Progenitor cell of endocrine pancreas (in vitro differentiated cells): ENCODE results near the gene PRKACB. TPM values are rescaled to one million over a fixed set of nuclear protein-coding genes. Genes with fewer than 3 reads are reported as not detected.

Experiments used
- DNase-seq: peaks from one replicate; pipeline ENCODE4 v3.0.0; 2021; ENCODE audit warnings: low spot score; ENCODE audit not compliant: unreplicated experiment
- H3K27ac Mint-ChIP-seq: 2 replicates; pipeline ENCODE4 v1.8.0; 2021; ENCODE audit warnings: mild to moderate bottlenecking, moderate library complexity, mixed read lengths
- H3K27me3 Mint-ChIP-seq: 2 replicates; pipeline ENCODE4 v1.8.0; 2021; ENCODE audit warnings: mixed read lengths
- H3K36me3 Mint-ChIP-seq: 2 replicates; pipeline ENCODE4 v1.8.0; 2022; ENCODE audit warnings: mixed read lengths; ENCODE audit not compliant: insufficient read depth
- H3K4me1 Mint-ChIP-seq: 2 replicates; pipeline ENCODE4 v1.8.0; 2021; ENCODE audit warnings: low read depth, mixed read lengths
- H3K4me3 Mint-ChIP-seq: 2 replicates; pipeline ENCODE4 v1.8.0; 2021; ENCODE audit warnings: low read depth, mild to moderate bottlenecking, moderate library complexity, mixed read lengths
- H3K9me3 Mint-ChIP-seq: 2 replicates; pipeline ENCODE4 v1.8.0; 2021; ENCODE audit warnings: low read depth, mixed read lengths
- total RNA-seq: library from RNA; stranded (reverse); gene quantifications from 2 replicates; pipeline ENCODE4 v1.2.1, GENCODE V29; 2021
- TF ChIP-seq, protein P1 (sequence below): fragments of 200-600 bp; sonication (generic); IDR thresholded peaks from one replicate; pipeline ENCODE4 v1.5.0; 2021; ENCODE audit warnings: antibody characterized with exemption, mild to moderate bottlenecking; ENCODE audit not compliant: unreplicated experiment

PRKACB gene
- total RNA-seq, 1 donor from 2014 or later = 101 TPM

DNA sequence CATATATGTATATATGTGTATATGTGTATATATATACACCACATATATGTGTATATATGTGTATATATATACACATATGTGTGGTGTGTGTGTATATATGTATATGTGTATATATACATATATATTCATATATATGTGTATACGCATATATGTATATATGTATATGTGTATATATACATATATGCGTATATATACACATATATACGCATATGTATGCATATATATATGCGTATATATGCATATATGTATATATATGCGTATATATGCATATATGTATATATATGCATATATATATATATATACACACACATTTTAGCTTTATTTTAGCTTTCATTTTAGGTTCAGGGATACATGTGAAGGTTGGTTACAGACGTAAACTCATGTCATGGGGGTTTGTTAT is 54.8 kb downstream of the PRKACB start:
- no peak for DNase-seq
- H3K9me3 Mint-ChIP-seq = peaks cover 17% of the 10 kb centered on the region
- H3K4me3 Mint-ChIP-seq = no peak overlapping the region
- H3K36me3 Mint-ChIP-seq = peaks cover 57% of the 10 kb centered on the region
- H3K27ac Mint-ChIP-seq = no peak overlapping the region
- peaks cover 8% of the 10 kb centered on the region for H3K4me1 Mint-ChIP-seq
- TF ChIP-seq, protein P1, sequence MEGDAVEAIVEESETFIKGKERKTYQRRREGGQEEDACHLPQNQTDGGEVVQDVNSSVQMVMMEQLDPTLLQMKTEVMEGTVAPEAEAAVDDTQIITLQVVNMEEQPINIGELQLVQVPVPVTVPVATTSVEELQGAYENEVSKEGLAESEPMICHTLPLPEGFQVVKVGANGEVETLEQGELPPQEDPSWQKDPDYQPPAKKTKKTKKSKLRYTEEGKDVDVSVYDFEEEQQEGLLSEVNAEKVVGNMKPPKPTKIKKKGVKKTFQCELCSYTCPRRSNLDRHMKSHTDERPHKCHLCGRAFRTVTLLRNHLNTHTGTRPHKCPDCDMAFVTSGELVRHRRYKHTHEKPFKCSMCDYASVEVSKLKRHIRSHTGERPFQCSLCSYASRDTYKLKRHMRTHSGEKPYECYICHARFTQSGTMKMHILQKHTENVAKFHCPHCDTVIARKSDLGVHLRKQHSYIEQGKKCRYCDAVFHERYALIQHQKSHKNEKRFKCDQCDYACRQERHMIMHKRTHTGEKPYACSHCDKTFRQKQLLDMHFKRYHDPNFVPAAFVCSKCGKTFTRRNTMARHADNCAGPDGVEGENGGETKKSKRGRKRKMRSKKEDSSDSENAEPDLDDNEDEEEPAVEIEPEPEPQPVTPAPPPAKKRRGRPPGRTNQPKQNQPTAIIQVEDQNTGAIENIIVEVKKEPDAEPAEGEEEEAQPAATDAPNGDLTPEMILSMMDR = no peak
- H3K27me3 Mint-ChIP-seq = no peaks in the 10 kb centered on the region

DNA sequence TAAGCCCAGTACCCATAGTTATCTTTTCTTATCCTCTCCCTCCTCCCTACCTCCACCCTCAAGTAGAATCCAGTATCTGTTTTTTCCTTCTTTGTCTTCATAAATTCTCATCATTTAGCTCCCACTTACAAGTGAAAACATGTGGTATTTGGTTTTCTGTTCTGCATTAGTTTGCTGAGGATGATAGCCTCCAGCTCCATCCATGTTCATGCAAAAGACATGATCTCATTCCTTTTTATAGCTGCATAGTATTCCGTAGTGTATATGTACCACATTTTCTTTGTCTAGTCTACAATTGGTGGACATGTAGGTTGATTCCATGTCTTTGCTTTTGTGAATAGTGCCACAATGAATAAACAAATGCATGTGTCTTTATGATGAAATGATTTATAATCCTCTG is 55.2 kb downstream of the PRKACB start:
- H3K4me1 Mint-ChIP-seq = peaks cover 12% of the 10 kb centered on the region
- peaks cover 14% of the 10 kb centered on the region for H3K9me3 Mint-ChIP-seq
- no peaks in the 10 kb centered on the region for H3K27me3 Mint-ChIP-seq
- H3K36me3 Mint-ChIP-seq = peaks cover 54% of the 10 kb centered on the region
- DNase-seq = no peak
- H3K27ac Mint-ChIP-seq = no peak overlapping the region
- no peak overlapping the region for H3K4me3 Mint-ChIP-seq
- TF ChIP-seq, protein P1 = no peak

DNA sequence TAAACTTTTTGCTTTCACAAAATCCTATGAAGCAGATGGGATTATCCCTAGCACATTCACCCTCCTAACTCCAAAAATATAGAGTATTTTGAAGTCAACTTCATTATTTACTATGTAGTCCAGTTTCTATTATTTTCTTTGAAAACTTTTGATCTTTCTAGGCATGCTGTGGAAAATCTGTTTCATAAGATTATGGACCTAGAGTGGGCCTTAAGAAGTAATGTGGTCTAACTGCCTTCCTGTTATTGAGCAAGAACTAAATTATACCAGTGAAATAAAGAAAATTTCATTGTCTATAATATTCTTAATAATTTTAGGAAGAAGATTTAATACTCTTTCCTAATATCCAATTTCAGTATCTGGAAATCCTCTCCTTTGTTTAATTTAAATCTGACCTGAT is 58.1 kb downstream of the PRKACB start:
- Mint-ChIP-seq H3K27ac (no peak overlapping the region), H3K4me1 (peaks cover 27% of the 10 kb centered on the region), H3K27me3 (no peaks in the 10 kb centered on the region), H3K36me3 (peaks cover 45% of the 10 kb centered on the region), H3K9me3 (peaks cover 14% of the 10 kb centered on the region), H3K4me3 (no peak overlapping the region)
- no peak for DNase-seq
- TF ChIP-seq, protein P1 = no peak

DNA sequence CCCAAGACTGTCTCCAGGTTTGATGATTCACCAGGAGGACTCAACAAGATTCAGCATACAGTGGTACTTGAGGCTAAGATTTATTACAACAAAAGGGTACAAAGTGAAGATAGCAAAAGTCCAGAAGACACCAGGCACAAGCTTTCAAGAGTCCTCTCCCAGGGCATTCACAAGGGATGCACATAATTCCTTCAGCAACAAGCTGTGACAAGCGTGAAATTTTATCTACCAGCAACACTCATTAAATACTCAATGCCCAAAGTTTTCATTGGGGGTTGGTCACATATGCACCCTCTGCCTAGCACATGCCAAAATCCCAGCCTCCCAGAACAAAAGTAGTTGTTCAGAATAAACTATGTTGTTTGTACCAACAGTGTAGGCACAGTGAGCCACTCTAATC is 62.3 kb downstream of the PRKACB start:
- peak overlapping the region; percentile 27 for H3K27ac Mint-ChIP-seq
- peaks cover 31% of the 10 kb centered on the region for H3K36me3 Mint-ChIP-seq
- TF ChIP-seq, protein P1 = no peak
- H3K9me3 Mint-ChIP-seq = peaks cover 5% of the 10 kb centered on the region
- no peaks in the 10 kb centered on the region for H3K27me3 Mint-ChIP-seq
- H3K4me1 Mint-ChIP-seq = peaks cover 29% of the 10 kb centered on the region
- no peak overlapping the region for H3K4me3 Mint-ChIP-seq
- no peak for DNase-seq

DNA sequence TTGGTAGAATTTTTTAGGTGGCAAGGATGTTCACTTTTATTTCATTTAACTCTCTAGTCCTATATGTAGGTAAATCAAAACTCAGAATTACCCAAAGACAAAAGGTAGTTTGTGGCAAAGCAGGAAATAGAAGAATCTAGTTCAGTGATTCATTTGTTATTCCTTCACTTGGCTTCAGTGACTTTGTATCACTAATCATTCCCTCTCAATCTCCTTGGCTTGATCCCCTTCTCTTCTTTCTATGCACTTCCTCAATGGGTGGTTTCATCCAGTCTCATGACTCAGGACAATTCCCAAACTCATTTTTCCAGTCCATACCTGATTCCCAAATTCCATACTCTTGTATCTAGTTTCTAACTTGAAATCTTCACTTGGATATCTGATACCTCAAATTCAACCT is 64.9 kb downstream of the PRKACB start:
- no peak overlapping the region for H3K4me3 Mint-ChIP-seq
- DNase-seq = no peak
- H3K4me1 Mint-ChIP-seq = peaks cover 20% of the 10 kb centered on the region
- peaks cover 5% of the 10 kb centered on the region for H3K9me3 Mint-ChIP-seq
- H3K27me3 Mint-ChIP-seq = no peaks in the 10 kb centered on the region
- H3K36me3 Mint-ChIP-seq = peaks cover 27% of the 10 kb centered on the region
- TF ChIP-seq, protein P1 = no peak
- no peak overlapping the region for H3K27ac Mint-ChIP-seq
